HG02981 (cell line): ENCODE measurements around the gene HIPK1.
"Not testable (repeated sequence)": the region's sequence is repeated elsewhere in the genome, so short reads cannot be mapped to it uniquely, and the experiment has no call there.

Source experiments
- ATAC-seq: cut with Tn5 transposase; IDR thresholded peaks from one replicate; pipeline ENCODE4 v1.9.1; 2021; ENCODE audit warnings: mild to moderate bottlenecking, moderate library complexity; ENCODE audit not compliant: unreplicated experiment

HIPK1 gene

GRCh38 chr1:114008993-114009392, 79.9 kb downstream of the HIPK1 start:
- no peak for ATAC-seq

DNA sequence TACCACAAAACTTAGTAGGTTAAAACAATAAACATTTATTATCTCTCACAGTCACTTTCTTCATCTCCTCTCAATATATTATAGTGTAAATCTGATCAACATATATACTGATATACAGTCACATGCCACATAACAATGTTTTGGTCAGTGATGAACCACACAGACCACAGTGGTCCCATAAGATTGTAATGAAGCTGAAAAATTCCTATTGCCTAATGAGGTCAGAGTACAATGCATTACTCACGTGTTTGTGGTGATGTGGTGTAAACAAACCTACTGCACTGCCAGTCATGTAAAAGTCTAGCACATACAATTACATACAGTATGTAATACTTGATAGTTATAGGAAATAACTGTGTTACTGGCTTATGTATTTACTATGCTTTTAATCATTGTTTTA, 80.3 kb downstream of the HIPK1 start:
- ATAC-seq: no peak

- no peak for ATAC-seq
Observed at GRCh38 chr1:114010433-114011184, 81.5 kb downstream of the HIPK1 start.

GRCh38 chr1:114011796-114012195, 82.7 kb downstream of the HIPK1 start:
- no peak for ATAC-seq

DNA sequence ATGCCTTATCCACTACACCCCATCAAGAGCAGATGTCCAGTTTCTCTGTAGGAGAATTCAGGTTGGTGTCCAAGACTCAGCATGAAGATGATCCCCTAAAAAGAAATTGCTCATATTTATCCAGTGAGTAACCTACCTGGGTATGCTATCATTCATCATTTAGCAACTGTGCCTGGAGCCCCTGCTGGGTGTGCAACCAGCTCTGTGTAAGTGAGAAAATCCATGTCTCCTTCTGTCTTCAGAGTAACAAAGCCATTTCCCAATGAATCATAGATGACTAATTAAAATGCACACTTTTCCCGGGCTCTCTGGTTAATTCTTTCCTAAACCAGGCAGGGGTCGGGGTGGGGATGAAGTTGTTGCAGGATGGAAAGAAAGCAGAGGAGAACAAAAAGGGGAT, 86.0 kb downstream of the HIPK1 start:
- no peak for ATAC-seq

GRCh38 chr1:114019724-114020123, 90.6 kb downstream of the HIPK1 start:
- ATAC-seq: not testable (repeated sequence)

- ATAC-seq: no peak
Observed at GRCh38 chr1:114021665-114022099, 92.6 kb downstream of the HIPK1 start.

DNA sequence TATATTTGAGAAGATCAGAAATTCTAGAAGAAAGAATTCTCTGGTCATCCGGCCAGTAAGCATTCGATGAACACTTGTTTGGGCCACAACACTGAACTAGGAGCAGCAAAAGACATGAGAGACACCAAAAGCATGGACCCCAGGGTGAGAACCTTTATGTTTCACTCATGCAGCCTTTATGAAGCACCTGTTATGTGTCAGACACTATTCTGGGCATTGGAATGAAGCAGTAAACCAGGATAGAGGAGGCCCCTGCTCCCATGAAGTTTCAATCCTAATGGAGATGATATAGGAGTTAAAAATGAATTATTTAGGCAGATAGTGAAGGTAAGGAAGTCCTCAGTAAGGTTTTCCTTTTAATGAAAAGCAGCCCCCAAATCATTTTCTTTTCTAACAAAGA, 93.8 kb downstream of the HIPK1 start:
- no peak for ATAC-seq

- no peak for ATAC-seq
Observed at GRCh38 chr1:114023377-114023776, 94.3 kb downstream of the HIPK1 start.

DNA sequence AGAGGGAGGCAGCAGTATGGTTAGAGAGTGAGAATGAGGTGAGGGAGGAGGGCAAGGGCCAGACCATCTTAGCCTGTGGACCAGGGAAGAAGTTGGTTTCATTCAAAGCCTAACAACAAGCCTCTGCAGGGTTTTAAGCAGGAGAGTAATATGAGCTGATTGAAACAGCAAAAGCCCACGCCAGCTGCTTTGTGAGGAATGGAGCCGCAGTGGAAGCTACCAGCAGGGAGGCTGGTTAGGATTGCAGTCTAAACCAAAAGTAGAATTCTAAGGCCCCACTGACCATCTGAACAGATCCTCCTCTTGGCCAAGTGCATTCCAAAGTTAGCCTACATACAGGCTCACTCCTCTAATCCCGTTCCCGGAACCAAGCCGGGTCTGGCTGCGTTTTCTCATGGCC, 94.9 kb downstream of the HIPK1 start:
- ATAC-seq: no peak

- no peak for ATAC-seq
Observed at GRCh38 chr1:114025609-114026401, 96.7 kb downstream of the HIPK1 start.

DNA sequence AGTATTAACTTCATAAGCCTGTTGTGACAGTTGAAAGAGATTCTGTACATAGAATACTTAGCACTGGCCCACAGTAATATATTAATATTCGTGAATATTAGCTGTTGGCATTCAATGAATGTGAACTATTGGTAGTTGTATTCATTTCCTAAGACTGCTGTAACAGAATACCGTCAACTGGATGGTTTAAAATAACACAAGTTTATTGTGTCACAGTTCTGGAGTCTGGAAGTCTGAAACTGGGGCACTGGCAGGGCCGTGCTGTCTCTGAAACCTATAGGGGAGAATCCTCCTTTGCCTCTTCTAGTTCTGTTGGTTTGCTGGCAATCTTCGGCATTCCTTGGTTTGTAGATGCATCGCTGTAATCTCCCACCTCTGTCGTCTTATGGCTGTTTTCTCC, 97.7 kb downstream of the HIPK1 start:
- ATAC-seq: no peak
